GM21619 (cell line): Measurements from ENCODE around the gene SHANK2.

Source experiments
- ATAC-seq: cut with Tn5 transposase; IDR thresholded peaks from one replicate; pipeline ENCODE4 v1.9.1; 2021; ENCODE audit not compliant: unreplicated experiment

The SHANK2 gene

DNA sequence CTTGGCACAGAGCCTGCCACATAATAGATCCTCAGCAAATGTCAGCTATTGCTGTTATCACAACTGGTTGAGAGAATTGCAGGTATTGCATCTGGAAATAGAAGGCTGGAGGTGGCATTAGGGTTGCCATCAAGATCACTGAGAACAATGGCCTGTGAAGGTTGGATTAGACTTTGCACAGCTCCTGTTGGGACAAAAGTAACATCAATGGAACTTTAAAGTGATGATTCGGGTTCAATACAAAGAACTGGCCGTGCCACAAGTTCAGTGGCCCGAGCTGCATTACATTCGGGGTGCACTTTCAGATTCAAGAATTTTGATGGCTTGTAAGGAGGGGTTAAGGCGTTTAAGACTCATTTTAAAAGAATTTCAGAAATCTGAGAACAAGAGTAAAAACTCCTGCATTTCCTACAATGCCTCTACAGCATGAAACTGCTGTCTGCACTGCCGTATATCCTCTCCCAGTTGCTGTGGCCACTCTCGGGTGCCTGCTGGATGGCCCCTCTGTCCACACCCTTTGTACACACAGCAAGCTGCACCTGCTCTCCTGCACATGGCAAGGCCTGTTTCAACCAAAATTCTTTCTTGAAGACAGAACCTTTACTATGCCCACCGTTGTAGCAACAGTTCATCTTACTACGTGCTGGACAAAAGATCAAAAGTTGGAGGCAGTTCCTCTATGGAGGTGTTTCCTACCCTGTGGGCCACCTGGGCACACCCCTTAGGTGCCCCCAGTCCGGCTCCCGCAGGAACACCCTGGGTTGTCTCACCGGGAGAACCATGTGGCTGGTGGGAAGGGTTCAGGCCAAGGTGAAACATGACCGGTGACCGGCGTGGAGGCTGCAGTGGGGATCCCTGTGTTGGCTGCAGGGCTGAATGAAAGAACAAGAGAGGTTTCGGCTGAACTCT is 17.5 kb upstream of the SHANK2 start:
- no peak for ATAC-seq

DNA sequence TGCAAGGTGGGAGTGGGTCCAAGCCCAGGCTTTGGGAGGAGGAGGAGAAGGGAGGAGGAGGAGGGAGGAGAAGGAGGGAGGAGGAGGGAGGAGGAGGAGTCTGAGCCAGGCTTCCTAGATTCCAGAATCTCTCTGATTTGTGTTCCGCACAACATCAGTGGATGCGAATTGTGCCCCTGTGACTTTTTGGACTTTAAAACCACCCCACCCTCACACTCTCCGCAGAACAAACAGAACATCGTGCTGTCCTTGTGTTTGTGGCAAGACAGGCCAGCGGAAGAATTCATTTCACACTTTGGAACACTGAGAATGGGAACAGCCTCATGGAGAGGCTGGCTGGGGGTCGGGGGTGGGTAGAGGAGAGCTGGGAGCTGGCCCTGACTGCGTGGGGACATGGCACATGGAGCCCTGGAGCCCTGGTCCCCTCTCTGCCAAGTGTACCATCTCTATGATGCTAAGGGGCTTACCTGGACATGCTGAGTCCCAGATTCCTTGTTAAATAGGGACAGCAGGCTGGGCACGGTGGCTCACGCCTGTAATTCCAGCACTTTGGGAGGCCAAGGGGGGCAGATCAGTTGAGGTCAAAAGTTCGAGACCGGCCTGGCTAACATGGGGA is 16.4 kb upstream of the SHANK2 start:
- no peak for ATAC-seq

- ATAC-seq: no peak
Observed at GRCh38 chr11:71267807-71268421, 15.5 kb upstream of the SHANK2 start.

- ATAC-seq: no peak
Observed at GRCh38 chr11:71266114-71266833, 13.9 kb upstream of the SHANK2 start.

- ATAC-seq: no peak
Observed at GRCh38 chr11:71265559-71266092, 13.2 kb upstream of the SHANK2 start.

DNA sequence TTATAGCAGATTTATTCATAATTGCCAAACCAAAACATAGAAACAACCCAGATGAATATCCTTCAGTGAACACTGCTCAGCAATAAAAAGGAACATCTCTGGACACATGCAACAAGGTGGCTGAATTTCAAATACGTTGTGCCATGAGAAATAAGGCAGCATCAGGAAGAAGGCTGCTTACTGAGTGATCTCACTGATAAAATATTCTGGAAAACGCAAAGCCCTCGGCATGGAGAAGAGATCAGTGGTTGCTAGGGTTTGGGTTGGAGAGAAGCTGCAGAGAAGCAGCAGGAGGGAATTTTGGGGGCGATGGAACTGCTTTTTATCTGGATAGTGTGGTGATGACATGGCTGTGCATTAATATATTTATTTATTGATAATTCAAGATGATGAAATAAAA is 11.0 kb upstream of the SHANK2 start:
- ATAC-seq: no peak

DNA sequence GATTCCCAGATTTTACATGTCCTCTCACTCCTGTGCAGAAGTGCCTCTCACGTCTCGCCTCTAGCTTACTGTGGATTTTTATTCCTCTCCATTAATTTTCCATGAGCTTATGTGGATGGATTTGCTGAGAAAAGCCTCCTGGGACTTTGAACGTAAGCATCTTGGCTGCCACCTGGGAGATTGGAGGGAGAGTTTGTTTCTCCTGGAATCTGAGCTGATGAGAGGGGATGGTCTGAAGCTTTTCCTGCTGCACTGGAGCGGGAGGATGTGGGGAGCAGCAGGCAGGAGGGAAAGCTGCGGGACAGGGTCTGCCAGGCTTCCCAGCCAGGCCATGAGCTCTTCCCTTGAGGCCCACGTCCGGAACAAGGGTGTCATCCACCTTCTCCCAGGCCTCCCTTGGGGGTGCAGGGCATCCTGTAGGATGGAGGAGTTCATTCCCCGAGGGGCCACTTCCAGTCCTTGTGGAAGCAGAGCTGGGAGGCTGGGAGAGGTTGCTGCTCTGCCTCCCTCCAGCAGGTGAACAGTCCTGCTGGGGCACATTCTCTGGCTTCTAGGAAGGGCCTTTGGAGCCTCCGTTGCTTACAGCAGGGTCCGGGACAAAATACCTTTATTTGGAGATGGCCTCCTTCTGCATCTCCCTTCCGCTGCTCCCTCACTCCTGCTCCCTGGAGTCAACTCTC is 3.6 kb upstream of the SHANK2 start:
- no peak for ATAC-seq

DNA sequence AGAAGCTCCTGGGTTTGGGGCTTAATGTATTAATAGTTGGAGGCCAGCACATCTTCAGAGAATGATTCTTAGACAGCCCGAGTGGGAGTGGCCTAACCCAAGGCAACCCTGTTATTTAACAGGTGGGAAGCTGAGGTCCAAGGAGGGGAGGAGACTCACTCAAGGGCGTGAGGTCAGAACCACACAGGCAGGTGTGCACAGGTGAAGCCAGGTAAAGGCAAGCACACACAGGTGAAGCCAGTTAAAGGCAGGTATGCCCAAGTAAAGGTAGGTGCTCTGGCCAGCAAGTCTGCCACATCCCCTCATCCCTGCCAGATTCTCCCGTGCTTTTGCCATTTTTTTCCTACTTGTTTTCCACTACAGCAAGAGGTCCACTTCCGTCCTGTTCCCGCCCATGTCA is 2.9 kb upstream of the SHANK2 start:
- ATAC-seq: no peak

- ATAC-seq: no peak
Observed at GRCh38 chr11:71253794-71254193, 1.4 kb upstream of the SHANK2 start.

DNA sequence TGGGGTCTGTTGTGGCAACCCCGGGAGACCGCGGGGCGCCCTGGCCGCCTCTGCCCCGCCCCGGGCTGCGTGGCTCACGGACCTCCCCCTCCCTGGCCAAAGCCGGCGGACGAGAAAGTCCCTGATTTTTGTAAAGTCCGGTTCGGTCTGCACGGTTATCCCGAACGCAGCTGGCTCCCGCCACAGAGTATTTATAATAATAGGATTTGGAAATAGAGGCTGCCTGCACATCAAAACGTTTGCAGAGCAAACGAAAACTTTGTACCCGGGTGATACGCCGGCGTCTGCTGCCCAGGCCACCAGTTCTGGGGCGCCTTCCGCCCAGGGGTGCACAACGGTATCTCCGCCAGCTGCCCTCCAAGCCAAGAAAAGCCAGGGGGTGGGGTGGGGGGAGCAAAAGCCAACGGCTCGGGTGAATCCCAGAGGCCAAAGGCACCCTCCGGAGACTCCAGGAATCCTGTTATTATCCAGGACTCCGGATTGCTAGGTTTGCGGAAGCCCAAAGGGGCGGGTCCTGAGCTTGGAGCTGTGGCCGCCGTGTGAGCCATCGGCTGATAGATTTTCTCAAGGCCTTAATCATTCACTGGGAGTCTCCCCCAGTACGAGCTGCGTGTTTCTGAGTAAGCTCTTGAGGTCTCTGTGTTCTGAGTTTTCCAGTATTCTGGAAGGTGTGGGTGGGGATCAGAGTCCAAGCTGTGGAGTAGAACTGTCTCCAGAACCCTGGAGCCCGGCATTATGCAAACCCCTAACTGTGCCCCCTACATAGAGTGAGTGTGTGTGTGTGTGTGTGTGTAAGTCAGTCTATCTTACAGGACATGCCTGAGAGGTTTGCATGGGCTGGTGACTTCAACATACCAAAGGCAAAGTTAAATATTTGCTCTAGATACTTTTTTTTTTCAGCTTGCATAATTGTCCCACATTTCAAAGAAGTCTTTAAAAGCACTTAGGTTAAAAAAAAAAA is 673 bp upstream of the SHANK2 start:
- no peak for ATAC-seq

- ATAC-seq: no peak
Observed at GRCh38 chr11:71251761-71252268, 562 bp downstream of the SHANK2 start.

- ATAC-seq: no peak
Observed at GRCh38 chr11:71251151-71251721, 1.1 kb downstream of the SHANK2 start.

GRCh38 chr11:71250523-71251150 is 1.7 kb downstream of the SHANK2 start:
- ATAC-seq: no peak

DNA sequence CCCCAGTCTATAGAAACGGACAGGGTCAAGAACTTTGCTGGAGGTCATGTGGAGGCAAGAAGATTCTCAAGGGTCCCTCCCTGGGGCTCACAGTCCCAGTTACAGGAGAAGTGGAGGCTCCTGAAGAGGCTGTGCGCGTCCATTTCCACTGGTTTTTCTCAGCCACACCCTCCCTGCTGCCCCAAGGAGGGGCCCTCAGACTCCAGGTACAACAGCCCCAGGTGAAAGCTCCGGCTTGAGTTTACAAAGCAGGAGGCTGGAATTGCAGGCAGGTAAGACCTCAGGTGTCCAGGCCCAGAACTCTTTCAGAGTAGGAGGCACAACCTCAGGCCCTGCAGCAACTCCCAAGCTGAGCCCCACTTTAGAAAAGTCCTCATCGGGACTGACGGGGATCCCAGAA is 3.1 kb downstream of the SHANK2 start:
- ATAC-seq: no peak

- ATAC-seq: no peak
Observed at GRCh38 chr11:71248656-71249055, 3.7 kb downstream of the SHANK2 start.

- ATAC-seq: no peak
Observed at GRCh38 chr11:71248251-71248570, 4.2 kb downstream of the SHANK2 start.

DNA sequence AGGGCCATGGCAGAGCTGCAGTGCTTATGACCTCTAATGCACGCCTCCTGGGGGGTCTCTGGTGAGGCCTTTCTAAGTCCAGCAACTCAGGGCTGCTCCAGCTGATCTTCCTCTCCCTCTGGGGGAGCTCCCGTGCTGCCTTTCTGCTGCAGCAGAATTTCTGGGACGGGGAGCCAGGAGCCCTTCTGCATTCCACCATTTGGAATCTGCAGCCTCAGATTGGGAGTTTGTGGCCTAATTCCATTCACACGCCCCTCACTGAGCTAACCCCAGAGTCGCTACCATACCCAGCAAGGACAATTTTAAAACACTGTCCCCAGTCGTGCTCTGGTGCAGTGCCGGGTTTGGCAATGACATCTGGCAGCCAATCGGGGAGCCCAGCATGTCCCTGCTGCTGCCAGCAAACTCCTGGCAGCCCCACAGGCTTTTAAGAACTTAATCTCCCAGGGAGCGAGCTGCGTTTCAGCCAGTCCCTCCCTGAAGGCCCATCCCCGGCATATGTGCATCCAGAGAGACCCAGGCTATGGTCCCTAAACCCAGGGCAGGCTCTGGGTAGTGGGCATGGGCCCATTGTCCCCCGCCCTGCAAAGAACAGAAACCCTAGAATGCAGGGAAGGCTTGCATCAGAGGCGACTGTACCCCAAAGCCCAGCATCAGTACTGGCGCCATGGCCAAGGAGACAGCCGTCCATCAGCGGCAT is 4.7 kb downstream of the SHANK2 start:
- ATAC-seq: no peak

DNA sequence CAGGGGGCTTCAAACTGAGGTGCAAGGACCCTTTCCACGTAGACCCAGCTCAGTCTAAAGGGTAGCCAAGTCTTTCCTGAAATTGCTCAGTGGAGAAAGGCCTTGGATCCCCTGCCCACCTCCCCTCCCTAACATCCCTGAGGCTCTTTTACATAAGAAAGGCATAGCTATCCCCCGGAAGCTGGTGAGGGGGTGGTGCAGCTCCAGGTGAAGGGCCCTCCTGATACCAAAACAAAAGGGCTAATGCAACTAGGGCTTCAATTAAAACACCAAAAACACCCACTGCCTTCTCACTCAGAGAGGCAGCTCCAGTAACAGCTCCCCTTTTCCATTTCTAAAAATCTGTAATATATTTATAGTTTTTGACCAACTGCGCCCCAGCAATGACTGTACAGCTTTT is 5.8 kb downstream of the SHANK2 start:
- no peak for ATAC-seq
